Ovary (tissue), 9 donors: ENCODE data around the gene USP48. TPM values are rescaled to one million over a fixed set of nuclear protein-coding genes. Genes with fewer than 3 reads are reported as not detected.

ENCODE experiments used
- DNase-seq, 5 donors: peaks; one replicate each; pipeline ENCODE4 v3.0.0-alpha.2; 2019 to 2020
- H3K27ac ChIP-seq, 2 donors: fragments of 200-600 bp; one replicate each; pipeline versions ENCODE4 v1.5.1 to v1.8.0; 2019 to 2022
- H3K27me3 ChIP-seq: fragments of 200-600 bp; one replicate; pipeline ENCODE4 v1.8.0; 2022
- H3K36me3 ChIP-seq: fragments of 200-600 bp; sonication (generic); one replicate; pipeline ENCODE4 v1.5.1; 2019
- H3K4me1 ChIP-seq: one replicate; pipeline ENCODE4 v1.8.1; 2013; ENCODE audit warnings: mild to moderate bottlenecking, moderate library complexity; ENCODE audit not compliant: insufficient read depth
- H3K4me3 ChIP-seq: fragments of 200-600 bp; sonication (generic); one replicate; pipeline ENCODE4 v1.5.1; 2017
- H3K9me3 ChIP-seq, 2 donors: fragments of 200-600 bp in 1 of 2; sonication (generic) in 1 of 2; one replicate each; pipeline versions ENCODE4 v1.5.1 to v1.8.1; 2013 to 2019; ENCODE audit warnings: mild to moderate bottlenecking in 1 of 2, moderate library complexity in 1 of 2
- CTCF ChIP-seq, 3 donors: fragments of 450-650 bp in 2 of 3; fragments of 200-600 bp in 1 of 3; IDR thresholded peaks; one replicate each; pipeline versions ENCODE4 v1.5.1 to v1.8.0; 2016 to 2022; ENCODE audit warnings: antibody characterized with exemption in 3 of 3, mild to moderate bottlenecking in 1 of 3
- EP300 ChIP-seq: sonication (generic); formaldehyde crosslinking; IDR thresholded peaks from one replicate; pipeline ENCODE4 v1.6.1; 2017; ENCODE audit warnings: antibody characterized with exemption
- POLR2A ChIP-seq: fragments of 450-650 bp; IDR thresholded peaks from one replicate; pipeline ENCODE4 v1.6.1; 2017; ENCODE audit warnings: antibody characterized with exemption, mild to moderate bottlenecking, moderate library complexity
- WGBS, 3 donors: extraction: QIAGEN DNeasy Blood & Tissue Kit in 1 of 3; methylation state at CpG; one replicate each; pipeline versions ENCODE4 v1.1.5 to v1.1.7; 2013 to 2017; 5-methylcytosine and 5-hydroxymethylcytosine counted together
- intact Hi-C, 4 donors: fragments of 100-400 bp; cut with DNase I; formaldehyde crosslinking; loops; one replicate each; pipeline versions ENCODE4 v1.11.0 to v1.15.1; 2022 to 2023
- polyA plus RNA-seq, 2 donors: library from polyadenylated mRNA; stranded (reverse); fragments of 200-250 nt in 1 of 2; fragments of 350-450 nt in 1 of 2; fragmentation: Illumina TruSeq in 1 of 2; extraction: RNeasy Lipid Tissue Mini Kit (QIAGEN cat#74804) in 1 of 2; gene quantifications; one replicate each; pipeline ENCODE4 v1.2.3, GENCODE V29; 2013 to 2014
- total RNA-seq, 7 donors: library from RNA; depleted of rRNA in 2 of 7; stranded (reverse); fragments of >200 nt in 2 of 7; fragmentation: NEBNext Ultra II Directional in 3 of 7; extraction: Animal tissue kit (Norgen Biotek cat#: 25700) in 3 of 7; gene quantifications; one replicate each; pipeline versions ENCODE4 v1.1.0 to v1.2.4, GENCODE V29; 2016 to 2023
- donor health status: DM: no; HTN: no; CAD: no; lungs with moderate emphysema.
- donor health status: DM: no; HTN: no; CAD: no.
- donor health status: Bipolar disorder and iron deficiency.
- donor health status: DM: yes; HTN: yes; CAD: no.
- donor health status: DM: no; HTN: no; CAD: no.
- donor health status: DM: yes; HTN: yes; CAD: no.

Gene USP48
- total and polyA plus RNA-seq, 9 donors = 25.2 to 87.1 (median 60.6) TPM

- Histone ChIP-seq H3K27me3 (no peaks in the 10 kb centered on the region), H3K4me1 (no peaks in the 10 kb centered on the region), H3K4me3 (no peak overlapping the region), H3K36me3 (no peaks in the 10 kb centered on the region), H3K27ac (no peak overlapping the region), H3K9me3 (no peaks in the 10 kb centered on the region)
- intact Hi-C loops = no loop called here
- WGBS, 3 donors = 86 to 88% (median 87%) methylated on average over 11 of the region's 11 CpGs
- DNase-seq = no peak
- TF ChIP-seq CTCF (IDR thresholded peaks at IDR 0.05) (no peak), EP300 (no peak), POLR2A (no peak)
Measured at GRCh38 chr1:21821385-21822019, 38.6 kb upstream of the USP48 start.

GRCh38 chr1:21820597-21821232, 37.8 kb upstream of the USP48 start:
- no peaks in the 10 kb centered on the region for H3K4me1 ChIP-seq
- intact Hi-C loops = no loop called here
- no peaks in the 10 kb centered on the region for H3K9me3 ChIP-seq
- WGBS, 3 donors = 88 to 97% (median 96%) methylated on average over 9 of the region's 9 CpGs
- H3K36me3 ChIP-seq = no peaks in the 10 kb centered on the region
- no peak for TF ChIP-seq POLR2A
- no peak for TF ChIP-seq CTCF (IDR thresholded peaks at IDR 0.05)
- no peak for TF ChIP-seq EP300
- no peak overlapping the region for H3K27ac ChIP-seq
- H3K4me3 ChIP-seq = no peak overlapping the region
- no peak for DNase-seq
- no peaks in the 10 kb centered on the region for H3K27me3 ChIP-seq

- 32 to 37% (median 34%) methylated on average over 10 of the region's 10 CpGs for WGBS, 3 donors
- H3K9me3 ChIP-seq = no peaks in the 10 kb centered on the region
- no peak for DNase-seq
- TF ChIP-seq POLR2A (no peak), CTCF (IDR thresholded peaks at IDR 0.05) (no peak), EP300 (no peak)
- intact Hi-C loops = no loop called here
- no peaks in the 10 kb centered on the region for H3K36me3 ChIP-seq
- H3K4me1 ChIP-seq = no peaks in the 10 kb centered on the region
- no peak overlapping the region for H3K4me3 ChIP-seq
- no peak overlapping the region for H3K27ac ChIP-seq
- H3K27me3 ChIP-seq = no peaks in the 10 kb centered on the region
Measured at GRCh38 chr1:21818656-21819055, 35.7 kb upstream of the USP48 start.

GRCh38 chr1:21816602-21817302, 33.8 kb upstream of the USP48 start:
- DNase-seq = no peak
- H3K4me3 ChIP-seq = no peak overlapping the region
- 65 to 69% (median 67%) methylated on average over 8 of the region's 8 CpGs for WGBS, 3 donors
- TF ChIP-seq EP300 = no peak
- TF ChIP-seq CTCF (IDR thresholded peaks at IDR 0.05) = no peak
- TF ChIP-seq POLR2A = no peak
- H3K36me3 ChIP-seq = no peaks in the 10 kb centered on the region
- no peak overlapping the region for H3K27ac ChIP-seq
- H3K9me3 ChIP-seq = no peaks in the 10 kb centered on the region
- intact Hi-C loops = no loop called here
- H3K4me1 ChIP-seq = no peaks in the 10 kb centered on the region
- H3K27me3 ChIP-seq = no peaks in the 10 kb centered on the region
